T-helper 2 cell (primary cell): ENCODE results near the gene COPZ2.
"Not testable (repeated sequence)": the region's sequence is repeated elsewhere in the genome, so short reads cannot be mapped to it uniquely, and the experiment has no call there.

ENCODE experiments used
- DNase-seq, 5 experiments: peaks; one replicate each; pipeline versions ENCODE4 v3.0.0 to v3.0.0-alpha.2; 2012 to 2022

COPZ2 gene

DNA sequence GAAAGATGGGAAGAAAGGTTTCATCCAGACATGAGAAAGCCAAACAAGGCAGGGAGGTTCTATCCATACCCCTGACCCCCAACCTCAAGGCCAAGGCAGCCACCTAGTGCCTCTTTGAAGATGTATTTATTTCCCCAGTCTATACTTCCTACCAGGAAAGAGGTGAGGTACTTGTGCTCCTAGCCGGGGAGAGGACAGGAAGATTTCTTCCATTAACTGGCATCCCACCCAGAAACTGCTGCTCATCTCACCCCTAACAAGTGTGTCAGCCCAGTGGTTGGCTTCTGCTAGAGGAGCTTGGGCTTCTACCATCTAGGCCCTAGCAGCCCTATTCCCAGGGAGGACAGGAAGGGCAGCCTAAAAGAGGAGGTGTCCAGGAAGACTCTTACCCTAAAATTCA, 8.9 kb downstream of the COPZ2 start:
- DNase-seq: no peak

DNA sequence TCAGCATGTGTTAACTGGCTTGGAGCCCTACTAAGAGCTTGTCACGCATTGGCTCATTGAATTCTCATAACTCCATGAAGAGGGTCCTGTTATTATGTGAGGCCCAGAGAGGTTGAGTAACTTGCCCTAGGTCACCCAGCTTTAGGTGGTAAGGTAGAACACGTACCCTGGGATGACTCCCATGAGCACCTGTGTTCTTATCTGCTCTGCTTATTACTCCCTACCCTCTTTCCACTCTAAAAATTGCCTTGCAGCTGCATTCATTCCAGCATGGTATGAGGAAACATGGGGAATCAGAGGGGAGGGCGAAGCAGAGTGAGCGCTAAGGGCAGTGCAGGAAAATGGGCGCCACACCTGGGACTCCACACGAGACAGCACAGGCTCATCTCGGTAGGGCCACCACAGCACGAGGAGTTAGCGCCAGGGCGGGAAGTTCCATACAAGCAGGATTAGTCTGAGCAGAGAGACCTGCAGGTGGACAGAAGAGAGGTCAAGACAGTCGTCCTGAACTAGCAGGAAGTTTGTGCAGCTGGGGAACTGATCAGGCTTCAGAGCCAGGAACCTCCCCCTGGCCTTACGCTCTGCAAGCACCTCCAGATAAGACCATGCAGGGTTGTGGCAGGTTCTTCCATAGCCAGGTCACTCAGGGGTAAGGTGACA, 10.1 kb downstream of the COPZ2 start:
- no peak for DNase-seq

DNA sequence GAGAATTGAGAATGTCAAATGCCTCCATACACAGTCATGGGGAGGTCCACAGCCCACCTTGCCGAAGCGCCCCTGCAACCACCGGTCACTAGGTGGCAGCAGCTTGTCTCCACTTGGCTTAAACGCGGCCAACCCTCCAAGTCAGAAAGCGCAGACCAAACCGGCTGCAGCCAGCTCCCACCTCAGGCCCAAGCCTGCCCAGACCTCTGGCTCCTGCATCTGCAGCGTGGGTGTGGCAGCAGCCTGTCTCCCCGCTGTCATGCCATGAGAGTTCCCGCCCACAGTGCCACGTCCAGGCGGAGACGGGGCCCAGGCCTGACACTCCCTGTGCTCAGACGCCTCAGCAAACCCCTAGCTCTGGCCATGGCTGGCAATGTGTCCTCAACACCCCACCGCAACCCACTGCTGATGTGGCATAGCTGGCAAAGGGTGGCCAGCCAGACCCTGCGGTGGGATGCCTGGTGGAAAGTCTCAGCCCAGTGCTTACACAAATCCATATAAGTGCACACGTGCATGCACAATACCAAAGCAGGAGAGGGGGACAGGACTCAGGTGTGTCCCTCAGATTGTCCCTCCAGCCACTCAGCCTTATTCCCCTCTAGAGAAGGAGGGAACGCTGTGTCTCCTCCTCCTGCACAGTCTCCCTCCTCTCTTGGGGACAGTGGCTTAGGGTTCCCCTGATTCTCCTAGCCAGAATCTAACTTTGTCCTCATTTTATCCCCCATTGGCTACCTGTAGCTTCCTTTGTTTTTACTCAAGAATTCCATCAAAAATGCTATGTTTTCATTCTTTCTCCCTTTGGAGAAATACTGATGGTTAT, 10.9 kb downstream of the COPZ2 start:
- DNase-seq: peak; percentile 32 to 76 (median 59)

DNA sequence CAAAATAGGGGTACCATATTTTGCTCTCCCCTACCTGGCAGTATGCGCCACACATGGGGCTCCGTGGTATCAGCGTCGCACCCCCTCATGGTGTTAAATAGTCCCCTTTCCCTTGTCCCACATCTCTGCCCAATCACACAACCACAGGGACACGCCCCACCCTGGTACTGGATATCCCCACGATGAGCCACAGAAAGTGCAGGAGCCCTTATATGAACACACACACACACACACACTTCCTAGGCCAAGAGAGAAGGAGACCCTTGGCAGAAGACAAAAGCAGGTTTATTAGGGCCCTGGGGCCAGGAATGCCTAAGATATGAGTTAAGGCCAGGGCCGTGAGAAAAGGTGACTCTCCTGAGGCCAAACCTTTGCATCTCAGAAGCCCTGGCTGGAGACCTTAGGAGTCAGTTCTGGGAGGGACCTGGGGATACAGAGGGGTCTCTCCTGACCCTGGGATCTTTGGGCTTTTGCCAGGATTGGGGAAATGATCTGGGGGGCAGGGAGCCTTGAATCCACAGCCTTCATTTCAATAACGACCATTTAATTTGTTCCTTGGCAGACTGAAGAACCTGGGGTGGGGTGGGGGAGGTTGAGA, 11.6 kb downstream of the COPZ2 start:
- DNase-seq: no peak

DNA sequence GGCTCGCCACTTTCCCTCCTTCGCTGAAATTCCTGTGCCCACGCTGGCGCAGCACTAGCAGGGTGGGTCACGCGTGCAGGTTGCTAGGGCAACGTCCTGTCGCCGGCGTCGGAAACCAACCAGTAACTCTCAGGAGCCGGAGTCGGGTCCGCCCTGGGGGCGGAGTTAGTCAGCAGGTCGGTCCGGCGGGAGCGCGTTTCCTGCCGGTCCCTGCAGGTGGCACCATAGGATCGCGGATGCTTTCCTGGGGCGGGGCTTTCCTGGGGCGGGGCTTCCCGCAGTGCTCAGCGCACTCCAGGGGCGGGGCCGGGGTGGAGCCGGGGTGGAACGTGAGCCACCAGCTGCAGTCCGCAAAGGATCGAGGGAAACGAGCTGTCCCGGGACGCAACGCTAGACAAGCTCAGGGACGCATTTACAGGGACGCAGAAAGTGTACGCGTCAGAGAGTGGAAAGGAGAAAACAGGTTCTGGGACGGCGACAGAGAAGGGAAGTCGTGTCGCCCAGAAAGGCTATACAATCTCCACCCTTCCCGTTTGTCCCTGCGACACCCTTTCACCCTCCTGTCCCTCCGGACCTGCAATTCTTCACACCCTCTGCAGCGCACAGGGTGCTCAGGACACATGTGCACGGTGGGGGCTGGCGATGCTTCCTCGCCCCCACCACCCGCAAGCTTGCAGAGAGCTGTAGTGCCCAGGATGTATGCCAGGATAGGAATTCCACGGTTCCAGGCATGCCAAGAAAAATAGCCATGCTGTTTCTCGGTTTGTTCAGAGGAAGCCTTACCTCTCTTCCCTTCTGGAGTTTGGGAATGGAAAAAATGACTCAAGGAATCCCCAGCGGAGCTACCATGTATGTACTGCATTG, 12.3 kb downstream of the COPZ2 start:
- DNase-seq: peak; percentile 93 to 98 (median 97)

DNA sequence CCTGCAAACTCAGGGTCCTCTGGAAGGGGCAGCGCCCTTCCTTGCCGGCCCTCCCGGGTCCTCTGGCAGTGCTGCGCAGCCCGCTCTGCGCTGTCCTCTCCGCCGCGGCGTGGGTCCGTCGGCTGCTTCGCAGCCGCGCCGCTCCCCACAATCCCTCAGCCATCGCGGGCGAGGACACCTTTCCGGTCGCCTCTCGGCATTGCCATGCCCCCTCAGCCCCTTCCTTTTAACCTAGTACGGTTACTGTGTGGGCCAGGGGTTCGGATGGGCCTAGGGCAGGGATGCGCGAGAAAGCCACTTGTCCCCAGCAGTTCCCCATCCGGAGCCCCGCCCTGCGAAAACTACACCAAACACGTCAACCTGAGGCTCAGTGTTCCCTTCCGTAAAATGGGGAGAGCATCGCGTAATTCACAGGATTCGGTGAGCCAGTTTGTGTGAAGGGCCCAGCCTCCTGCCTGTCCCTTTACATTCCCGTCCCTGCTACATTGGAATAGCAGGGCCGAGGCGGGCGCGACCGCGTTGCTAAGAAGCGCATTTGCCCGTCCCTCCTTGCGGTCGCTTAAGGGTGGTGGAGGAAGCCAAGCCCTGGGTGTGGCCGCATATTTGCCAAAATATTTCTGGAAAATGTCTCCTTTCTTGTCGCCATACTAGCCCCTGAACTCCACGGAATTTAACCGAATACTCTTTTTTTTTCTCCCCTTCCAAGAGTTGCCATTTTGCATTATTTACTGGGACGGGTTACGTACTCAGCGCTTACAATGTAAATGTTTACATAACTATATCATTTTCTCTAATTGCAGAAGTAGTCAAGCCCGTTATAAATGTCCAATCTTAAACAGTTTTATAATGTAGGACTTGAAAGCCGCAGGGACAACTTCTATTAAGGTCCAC, 13.2 kb downstream of the COPZ2 start:
- peak in 3 of 5 experiments; percentile 26 to 54 (median 44) for DNase-seq

DNA sequence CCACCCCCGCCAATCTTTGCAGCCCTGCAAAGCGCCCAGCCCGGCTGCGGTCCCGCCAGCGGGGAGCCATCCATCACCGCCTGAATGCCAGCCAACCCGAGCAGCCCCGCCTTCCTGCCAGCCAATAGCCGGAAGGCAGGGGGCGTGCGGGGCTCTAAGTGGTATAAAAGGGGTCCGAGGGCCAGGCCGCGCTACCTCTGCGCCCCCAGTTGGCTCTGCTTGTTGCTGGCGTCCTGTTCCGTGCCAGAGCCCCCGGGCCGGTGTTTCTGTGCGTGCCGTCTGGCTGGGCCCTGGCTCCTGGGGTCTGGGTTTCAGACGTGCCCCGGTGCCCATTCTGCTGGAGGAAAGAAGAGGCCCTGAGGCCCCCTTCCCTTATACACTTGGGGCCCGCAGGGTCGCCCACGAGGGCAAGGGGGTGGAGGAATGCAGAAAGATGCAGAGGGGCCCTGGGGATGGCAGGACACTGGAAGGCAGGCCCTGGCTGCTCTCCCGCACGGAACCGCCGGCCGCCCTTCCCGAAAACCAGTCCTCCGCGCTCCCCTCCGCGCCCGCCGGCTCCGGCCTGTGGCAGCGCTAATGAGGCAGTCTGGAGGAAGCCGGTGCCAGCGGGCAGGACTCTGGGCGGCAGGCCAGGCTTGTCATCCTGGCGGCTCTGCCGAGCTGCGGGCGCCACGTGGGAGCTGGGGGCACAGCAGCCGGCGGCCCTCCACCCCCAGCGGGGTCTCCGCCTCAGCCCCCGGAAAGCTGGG, 14.0 kb downstream of the COPZ2 start:
- DNase-seq: peak in 3 of 5 experiments; percentile 24 to 38 (median 29)

DNA sequence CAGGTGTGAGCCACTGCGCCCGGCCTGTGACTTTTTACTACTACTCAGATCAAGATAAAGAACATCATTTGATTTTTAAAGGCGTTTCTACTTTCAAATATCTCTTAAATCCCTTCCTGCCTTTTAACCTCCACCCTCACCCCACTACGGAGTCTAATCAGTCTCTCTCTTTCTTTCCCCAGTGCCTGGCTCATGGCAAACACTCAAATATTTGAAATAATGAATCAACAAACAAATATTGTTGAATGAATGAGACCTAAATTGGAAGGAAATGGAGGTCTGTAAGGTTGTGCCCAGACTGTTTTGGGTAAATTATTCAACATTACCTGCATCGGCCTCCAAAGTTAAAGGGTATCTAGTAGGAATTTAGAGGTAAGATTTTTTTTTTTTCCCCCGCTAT, 14.7 kb downstream of the COPZ2 start:
- DNase-seq: no peak

DNA sequence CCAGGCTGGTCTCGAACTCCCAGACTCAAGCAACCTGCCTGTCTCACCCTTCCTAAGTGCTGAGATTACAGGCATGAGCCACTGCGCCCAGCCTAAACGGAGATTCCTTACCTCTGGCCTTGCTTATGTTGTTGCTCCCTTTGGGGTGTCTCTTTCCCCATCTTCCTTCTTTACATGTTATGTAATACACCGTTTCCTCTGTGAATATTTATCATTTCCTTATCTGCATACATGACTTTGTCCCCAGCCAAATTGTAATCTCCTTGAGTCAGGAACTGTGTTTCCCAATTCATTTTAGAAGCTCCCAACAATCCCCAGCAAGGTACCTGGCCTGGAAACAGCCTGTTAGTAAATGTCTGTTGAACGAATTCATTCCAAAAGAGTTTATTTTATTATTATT, 15.7 kb downstream of the COPZ2 start:
- no peak for DNase-seq

DNA sequence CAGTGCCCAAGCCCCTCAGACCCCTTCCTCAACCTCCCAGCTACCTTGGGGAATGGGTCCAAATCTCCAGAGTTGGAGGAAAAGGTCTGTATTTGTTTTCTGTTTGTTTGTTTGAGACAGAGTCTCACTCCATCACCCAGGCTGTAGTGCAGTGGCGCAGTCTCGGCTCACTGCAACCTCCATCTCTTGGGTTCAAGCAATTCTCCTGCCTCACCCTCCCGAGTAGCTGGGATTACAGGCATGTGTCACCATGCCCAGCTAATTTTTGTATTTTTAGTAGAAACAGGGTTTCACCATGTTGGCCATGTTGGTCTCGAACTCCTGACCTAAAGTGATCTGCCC, 19.8 kb downstream of the COPZ2 start:
- DNase-seq: not testable (repeated sequence)

DNA sequence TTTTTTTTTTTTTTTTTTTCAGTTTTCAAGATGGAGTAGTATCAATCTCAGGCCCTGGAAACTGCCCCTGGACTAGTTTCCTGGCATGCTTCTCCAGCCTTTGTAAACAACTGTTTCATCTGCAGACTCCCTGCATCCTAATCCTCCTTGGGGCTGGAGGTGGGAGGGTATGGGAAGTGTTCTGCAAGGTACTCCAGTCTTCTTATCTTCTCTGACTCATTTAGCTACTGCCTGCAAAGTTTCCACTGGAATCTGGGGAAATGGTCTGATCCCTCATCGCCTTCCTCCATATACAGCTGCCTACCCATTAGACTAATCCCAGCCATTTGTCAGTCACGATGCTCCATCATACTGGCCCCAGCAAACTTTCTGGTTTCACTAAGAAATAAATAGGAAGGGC, 21.5 kb downstream of the COPZ2 start:
- DNase-seq: no peak

DNA sequence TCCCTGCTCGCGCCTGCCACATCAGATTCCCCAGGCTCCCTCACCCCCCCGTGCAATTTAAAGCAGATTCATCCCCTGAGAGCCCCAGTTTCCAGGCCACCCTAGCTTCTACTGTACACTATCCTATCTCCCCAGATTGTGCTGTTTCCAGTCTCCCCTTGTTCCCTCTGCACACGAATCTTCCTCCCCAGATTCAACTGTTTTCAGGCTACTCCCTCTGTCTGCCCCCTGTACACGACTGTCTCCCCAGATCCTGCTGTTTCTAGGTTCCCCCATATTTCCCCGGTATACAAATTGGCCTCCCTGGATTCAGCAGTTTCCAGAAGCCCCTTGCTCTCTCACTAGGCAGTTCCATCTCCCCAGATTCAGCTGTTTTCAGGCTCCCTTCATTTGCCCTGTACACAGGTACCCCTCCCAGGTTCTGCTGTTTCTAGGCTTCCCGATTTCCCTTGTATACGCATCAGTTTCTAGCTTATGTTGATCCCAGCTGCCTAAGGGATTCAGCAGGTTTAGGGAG, 22.9 kb downstream of the COPZ2 start:
- no peak for DNase-seq

DNA sequence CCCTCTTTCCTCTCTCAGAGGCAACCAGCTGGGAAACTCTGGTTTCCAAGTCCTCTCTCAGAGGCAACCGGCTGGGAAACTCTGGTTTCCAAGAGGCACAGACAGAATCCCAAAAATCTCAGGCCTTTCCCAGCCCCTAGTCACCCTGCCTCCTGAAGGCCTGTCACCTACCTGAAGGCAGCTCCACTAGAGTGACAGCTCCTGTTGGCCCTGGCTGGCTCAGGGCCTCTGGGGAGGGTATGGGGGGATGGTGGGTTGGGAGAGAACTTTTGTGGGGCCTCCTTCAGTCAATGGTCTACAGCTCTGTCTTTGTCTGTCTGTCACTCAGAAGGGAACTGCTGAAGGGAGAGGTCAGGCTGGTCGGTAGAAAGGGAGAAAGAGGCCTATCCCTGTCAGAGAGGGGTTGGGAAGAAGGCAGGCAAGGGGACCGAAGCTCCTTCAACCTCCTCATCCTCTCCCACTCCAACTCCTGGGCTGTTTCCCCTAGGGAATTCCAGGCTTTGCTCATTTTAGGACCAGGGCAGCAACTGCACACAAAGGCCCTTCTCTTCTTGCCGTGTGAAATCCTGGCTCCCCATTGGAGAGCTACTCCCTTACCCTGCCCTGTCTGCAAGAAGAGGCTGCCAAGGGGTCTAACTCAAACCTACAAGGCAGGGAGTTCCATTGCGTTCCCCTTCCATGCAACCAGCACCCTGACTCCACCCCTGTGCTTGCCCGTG, 23.6 kb downstream of the COPZ2 start:
- DNase-seq: no peak

DNA sequence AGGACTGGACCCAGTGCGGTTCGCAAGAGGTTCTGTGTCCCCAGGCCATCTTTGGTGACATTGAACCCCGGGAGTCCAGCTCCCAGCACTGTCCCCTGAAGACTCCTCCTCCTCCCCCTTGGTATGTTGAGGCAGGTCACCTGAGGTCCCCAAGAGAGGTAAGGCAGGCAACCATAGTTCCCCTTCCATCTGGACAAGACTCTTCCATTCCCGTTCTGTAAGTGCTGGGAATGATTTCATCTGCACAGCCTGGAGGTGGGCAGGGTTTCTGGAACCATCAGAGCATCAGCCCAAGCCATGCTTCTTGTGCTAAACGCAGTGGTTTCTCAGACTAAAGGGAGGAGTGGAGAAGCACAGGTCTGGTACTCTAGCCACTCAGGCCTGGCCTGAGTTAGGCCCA, 24.9 kb downstream of the COPZ2 start:
- DNase-seq: no peak

DNA sequence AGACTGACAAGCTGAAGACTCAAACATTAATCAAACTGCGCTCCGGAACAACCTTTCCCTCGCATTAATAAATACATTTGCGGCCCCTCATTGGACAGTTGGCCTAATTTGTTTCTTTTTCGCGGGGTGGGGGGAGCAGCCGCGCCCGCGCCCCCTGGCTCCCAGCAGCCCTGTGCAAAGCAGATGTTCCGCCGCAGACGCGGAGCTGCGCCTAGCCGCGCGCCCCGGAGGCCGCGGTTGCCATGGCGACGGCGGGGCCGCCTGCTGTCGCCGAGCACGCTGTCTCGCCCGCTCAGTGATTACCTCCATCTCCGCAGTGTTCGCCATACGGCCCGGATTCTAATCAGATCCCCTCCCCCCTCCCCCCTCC, 25.5 kb downstream of the COPZ2 start:
- DNase-seq: peak; percentile 24 to 84 (median 43)

DNA sequence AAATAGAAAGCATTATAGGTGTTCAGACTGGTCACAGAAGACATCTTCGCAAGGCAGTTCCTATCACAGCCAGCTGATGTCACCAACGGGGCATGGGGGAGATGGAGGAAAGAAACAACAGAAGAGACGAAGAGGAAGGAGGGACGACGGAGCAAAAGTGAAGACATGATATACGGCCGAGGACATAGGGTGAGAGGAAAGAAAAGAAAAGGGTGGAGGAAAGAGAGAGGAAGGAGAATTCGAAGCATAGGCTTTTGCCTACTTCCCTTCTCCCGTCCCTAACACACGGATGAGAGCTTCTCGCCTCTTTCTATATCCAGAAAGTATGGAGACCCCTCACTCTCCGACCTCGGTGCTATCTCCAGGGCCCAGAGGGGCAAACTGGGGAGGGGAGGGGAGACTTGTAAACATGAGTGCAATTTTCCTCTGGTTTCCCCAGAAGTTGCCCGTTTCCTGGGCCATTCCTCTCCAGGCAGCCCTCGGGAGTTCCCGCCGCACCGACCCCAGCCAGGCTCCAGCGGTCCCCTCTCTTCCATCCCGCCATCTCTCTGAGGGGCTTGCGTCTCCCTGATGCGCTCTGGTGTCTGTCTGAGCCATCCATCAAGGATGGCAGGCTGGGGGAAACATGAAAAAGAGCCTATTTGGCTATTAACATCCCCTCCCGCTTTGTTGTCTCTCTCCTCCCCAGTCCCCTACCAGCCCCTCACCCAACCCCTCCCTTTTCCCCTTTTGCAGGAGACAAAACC, 26.0 kb downstream of the COPZ2 start:
- peak in 3 of 5 experiments; percentile 12 to 71 (median 19) for DNase-seq

DNA sequence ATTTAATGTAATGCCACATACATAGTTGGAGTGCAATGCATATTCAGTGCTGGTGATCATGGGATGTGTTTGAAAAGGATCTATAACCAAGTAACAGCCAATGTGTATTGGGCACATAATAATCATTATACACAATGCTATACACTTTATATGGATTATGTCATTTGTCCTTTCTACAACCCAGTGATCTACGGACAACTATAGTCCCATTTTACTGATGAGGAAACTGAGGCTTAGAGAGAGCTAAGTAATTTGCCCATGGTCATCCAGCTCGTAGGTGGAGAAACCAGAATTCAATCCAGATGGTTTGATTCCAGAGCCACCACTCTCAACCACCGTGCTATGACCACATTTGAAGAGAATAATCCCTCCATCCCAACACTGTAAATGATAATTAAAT, 27.4 kb downstream of the COPZ2 start:
- DNase-seq: no peak

DNA sequence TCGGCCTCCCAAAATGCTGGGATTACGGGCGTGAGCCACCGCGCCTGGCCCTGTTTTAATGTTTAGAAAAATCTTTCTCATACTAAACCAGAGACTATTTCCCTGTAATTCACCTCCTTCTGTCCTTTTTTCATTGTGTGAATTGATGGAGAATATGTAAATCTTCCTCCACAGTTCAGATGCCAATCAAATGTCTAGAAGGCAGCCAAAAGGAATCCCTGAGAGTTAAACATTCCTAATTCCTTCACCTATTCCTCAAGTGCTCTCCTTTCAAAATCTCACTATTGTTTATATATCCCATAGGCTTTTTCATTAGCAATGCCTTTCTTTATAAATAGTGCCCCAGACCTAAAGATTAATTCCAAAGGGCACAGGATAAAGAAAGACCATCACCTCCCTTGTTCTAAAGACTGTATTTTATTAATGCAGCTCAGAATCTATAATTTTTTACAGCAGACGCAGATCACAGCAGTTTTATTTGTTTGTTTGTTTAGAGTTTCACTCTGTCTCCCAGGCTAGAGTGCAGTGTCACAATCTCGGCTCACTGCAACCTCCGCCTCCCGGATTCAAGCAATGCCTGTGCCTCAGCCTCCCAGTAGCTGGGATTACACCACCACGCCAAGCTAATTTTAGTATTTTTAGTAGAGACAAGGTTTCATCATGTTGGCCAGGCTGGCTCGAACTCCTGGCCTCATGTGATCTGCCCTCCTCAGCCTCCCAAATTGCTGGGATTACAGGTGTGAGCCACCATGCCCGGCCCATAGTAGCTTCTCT, 30.5 kb downstream of the COPZ2 start:
- no peak for DNase-seq

DNA sequence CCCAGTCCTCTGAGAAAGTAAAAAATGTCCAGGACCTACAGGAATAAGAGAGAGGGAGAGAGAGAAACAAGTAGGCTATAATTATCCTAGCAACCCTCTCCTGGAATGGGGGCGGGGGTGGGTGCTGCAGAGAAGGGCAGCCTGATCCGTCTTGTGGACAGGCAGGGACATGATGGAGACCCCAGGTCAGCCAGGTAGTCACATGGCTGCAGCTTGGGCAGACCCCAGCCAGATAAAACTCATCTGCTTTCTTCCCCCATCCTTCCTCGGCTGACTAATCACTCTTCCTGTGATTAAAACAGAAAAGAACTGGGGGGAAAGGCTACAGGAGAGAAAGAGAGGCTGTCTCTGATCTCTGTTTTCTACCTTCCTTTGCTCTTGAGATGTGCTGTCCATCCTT, 32.6 kb downstream of the COPZ2 start:
- no peak for DNase-seq
